GM12801 (cell line): Measurements from ENCODE around the gene LBH.

ENCODE experiments used
- TF ChIP-seq, protein P1 (sequence below): IDR thresholded peaks from one replicate; pipeline ENCODE4 v1.5.1; 2011; ENCODE audit warnings: control low read depth; ENCODE audit not compliant: insufficient read length; ENCODE audit errors: extremely low read depth

LBH gene

DNA sequence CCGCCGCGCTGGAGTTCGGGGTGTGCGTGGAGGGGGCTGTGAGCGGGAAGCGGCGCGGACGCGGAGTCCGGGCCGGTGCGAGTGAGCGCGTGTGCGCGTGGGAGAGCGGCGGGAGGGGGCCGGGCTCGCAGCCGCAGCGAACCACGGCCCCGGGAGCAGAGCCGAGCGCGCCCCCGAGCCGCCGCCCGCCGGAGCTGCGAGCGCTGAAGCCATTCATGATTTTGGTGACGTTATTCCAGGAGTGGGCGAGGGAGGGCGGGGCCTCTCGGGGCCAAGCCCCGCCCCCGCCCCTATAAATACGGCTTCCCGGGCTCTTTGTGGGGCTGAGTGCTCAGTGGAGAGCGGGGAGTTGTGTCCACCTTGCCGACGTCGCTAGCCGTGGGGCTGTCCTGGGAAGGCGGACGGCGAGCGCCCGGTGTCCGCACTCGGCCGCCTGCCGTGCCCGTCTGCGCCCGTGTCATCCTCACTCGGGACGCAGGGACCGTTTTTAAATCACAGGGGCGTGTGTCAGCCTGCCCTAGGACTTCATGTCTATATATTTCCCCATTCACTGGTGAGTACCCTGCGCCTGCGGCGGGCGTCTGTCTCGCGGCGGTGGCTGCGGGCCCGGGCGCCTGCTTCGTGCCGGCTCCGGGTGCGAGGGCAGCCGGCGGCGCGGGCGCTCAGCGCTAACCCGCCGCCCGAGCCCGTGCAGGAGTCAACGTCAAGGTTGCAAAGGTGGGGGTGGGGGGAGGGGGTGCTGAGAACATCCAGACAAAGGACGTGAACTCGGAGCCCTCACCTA is at the start of gene LBH:
Gene LBH, plus strand, starts transcription at position 323 of the 784 bp plus-strand sequence. Its CDS starts 205 bp downstream, at position 528.
- TF ChIP-seq, protein P1, sequence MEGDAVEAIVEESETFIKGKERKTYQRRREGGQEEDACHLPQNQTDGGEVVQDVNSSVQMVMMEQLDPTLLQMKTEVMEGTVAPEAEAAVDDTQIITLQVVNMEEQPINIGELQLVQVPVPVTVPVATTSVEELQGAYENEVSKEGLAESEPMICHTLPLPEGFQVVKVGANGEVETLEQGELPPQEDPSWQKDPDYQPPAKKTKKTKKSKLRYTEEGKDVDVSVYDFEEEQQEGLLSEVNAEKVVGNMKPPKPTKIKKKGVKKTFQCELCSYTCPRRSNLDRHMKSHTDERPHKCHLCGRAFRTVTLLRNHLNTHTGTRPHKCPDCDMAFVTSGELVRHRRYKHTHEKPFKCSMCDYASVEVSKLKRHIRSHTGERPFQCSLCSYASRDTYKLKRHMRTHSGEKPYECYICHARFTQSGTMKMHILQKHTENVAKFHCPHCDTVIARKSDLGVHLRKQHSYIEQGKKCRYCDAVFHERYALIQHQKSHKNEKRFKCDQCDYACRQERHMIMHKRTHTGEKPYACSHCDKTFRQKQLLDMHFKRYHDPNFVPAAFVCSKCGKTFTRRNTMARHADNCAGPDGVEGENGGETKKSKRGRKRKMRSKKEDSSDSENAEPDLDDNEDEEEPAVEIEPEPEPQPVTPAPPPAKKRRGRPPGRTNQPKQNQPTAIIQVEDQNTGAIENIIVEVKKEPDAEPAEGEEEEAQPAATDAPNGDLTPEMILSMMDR: no peak

- TF ChIP-seq, protein P1: no peak
These were observed 47.3 kb upstream of the LBH start for GRCh38 chr2:30184035-30184434.

DNA sequence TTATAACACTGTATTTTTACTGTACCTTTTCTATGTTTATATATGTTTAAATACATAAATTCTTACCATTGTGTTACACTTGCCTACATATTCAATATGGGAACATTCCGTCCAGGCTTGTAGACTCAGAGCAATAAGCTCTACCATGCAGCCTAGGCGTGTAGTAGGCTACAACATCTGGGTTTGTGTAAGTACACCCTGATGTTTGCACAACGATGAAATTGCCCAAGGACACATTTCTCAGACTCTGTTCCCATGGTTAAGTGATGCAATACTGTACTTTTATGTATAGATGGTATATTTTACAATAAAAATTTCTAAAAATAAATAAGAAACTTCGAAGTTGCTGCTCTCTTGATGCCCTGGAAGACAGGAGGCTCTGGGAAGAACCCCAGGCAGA is 46.2 kb upstream of the LBH start:
- TF ChIP-seq, protein P1: no peak

GRCh38 chr2:30188292-30188691 is 43.0 kb upstream of the LBH start:
- TF ChIP-seq, protein P1: no peak

DNA sequence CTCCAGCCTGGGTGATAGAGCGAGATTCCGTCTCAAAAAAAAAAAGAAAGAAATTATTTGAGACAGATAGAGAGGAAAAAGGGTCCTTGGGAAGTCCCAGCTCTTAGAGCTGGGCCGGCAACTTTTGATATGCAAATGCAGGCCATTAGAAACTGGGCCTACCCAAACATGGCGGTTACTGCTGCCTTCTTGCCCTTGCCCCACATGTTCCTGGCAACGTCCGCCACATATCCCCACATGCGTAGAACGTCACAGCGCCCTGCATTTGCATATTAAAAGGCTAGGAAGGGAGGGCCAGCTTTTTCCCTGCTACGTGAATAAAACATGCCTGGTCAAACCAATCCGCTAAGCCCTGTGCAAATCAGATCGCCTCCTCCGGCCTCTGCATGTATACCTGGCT is 40.7 kb upstream of the LBH start:
- TF ChIP-seq, protein P1: no peak

- TF ChIP-seq, protein P1: no peak
These were observed 40.2 kb upstream of the LBH start for GRCh38 chr2:30191107-30191506.

DNA sequence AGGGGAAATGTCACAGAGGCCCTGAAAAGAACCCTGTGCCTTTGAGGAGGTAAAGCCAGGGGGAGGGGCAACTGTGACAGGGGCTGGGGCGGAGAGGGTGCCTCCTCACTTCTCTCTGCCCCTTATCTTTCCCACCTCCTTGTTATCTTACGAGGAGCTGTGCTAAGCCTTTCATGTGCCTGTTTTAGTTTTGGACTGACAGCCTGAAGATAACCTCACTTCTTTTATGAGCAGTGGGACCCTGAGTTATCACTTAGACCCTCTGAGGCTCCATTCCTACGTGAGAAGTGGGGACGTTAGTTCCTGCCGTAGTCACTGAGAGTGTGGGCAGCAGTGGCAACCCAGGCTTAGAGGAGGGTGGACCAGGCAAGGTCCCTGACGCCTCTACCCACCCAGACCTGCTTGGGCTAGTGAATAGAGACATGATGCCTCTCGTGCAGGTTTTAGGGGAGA is 39.5 kb upstream of the LBH start:
- TF ChIP-seq, protein P1: no peak
